Fibroblast of mammary gland (primary cell): Measurements from ENCODE around the gene TTC16.
A peak's percentile ranks its signal among the peaks of the same experiment; 100 is the strongest.

Experiments
- DNase-seq: peaks from one replicate; pipeline ENCODE4 v3.0.0-alpha.2; 2010; ENCODE audit warnings: low read depth
- H3K4me3 ChIP-seq: 2 replicates; pipeline ENCODE4 v1.5.1; 2011; ENCODE audit warnings: low read depth, mild to moderate bottlenecking, low read length, moderate library complexity; ENCODE audit not compliant: control insufficient read depth
- CTCF ChIP-seq: conservative IDR thresholded peaks from 2 replicates; pipeline ENCODE4 v1.5.1; 2011; ENCODE audit warnings: low read depth, low read length, inconsistent platforms; ENCODE audit not compliant: control insufficient read depth, insufficient read depth

TTC16 gene

GRCh38 chr9:127697575-127697974, 18.3 kb upstream of the TTC16 start:
- DNase-seq: no peak
- TF ChIP-seq CTCF: no peak
- H3K4me3 ChIP-seq: no peak overlapping the region

GRCh38 chr9:127698386-127698785, 17.5 kb upstream of the TTC16 start:
- no peak overlapping the region for H3K4me3 ChIP-seq
- no peak for TF ChIP-seq CTCF

GRCh38 chr9:127698985-127699670, 16.8 kb upstream of the TTC16 start:
- peak overlapping the region; percentile 27 for H3K4me3 ChIP-seq
- DNase-seq: peak; percentile 98
- no peak for TF ChIP-seq CTCF

More at GRCh38 chr9:127698386-127698785, 17.5 kb upstream of the TTC16 start:
- DNase-seq: no peak

GRCh38 chr9:127700140-127700539, 15.7 kb upstream of the TTC16 start:
- no peak for DNase-seq
- no peak overlapping the region for H3K4me3 ChIP-seq
- TF ChIP-seq CTCF: no peak

- H3K4me3 ChIP-seq: no peak overlapping the region
- no peak for TF ChIP-seq CTCF
- no peak for DNase-seq
Observed at GRCh38 chr9:127700594-127701255, 15.2 kb upstream of the TTC16 start.

GRCh38 chr9:127703289-127703946, 12.5 kb upstream of the TTC16 start:
- no peak for TF ChIP-seq CTCF
- H3K4me3 ChIP-seq: no peak overlapping the region
- no peak for DNase-seq
